ENCODE data around the gene MYO1D. TPM values are rescaled to one million over a fixed set of nuclear protein-coding genes. Genes with fewer than 3 reads are reported as not detected.
A peak's percentile ranks its signal among the peaks of the same experiment; 100 is the strongest.

The MYO1D gene
- total RNA-seq, 1 experiment from 2014 or later = 35.7 TPM

- CTCF ChIA-PET = interaction anchor here (1.9 kb wide), 1 partner anchor 23 kb away, joined by 16 read pairs; the partner anchor contains the start of gene MYO1D
- POLR2A ChIA-PET = no interaction called here
- no peak for ATAC-seq
Observed at GRCh38 chr17:32854207-32854606, 22.7 kb downstream of the MYO1D start.

DNA sequence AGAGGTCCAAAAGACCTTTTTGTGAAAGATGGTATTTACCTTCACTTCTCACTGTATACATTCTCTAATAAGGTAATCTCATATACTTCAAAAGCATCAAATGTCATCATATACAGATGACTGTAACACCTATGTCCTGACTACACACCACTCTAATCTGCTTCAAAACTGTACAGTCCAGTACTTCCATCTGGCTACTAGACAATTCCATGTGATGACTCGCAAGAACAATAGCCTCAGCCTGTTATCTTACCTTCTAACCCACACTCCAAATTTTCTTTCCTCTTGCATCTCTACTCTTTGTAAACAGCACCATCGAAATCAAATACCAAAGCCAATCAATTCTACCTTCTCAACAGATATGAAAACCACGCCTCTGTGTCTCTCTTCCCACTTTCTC lies 24.1 kb downstream of the MYO1D start:
- POLR2A ChIA-PET = no interaction called here
- TF ChIP-seq EZH2 (IDR thresholded peaks at IDR 0.05) = no peak
- TF ChIP-seq TCF7L2 (IDR thresholded peaks at IDR 0.05; ENCODE audit: borderline replicate concordance, extremely low read depth, insufficient read depth, insufficient read length) = no peak
- no peak for TF ChIP-seq JUND (IDR thresholded peaks at IDR 0.05)
- TF ChIP-seq CEBPB (IDR thresholded peaks at IDR 0.05; ENCODE audit: low read depth) = no peak
- no peak for TF ChIP-seq POLR2A (IDR thresholded peaks at IDR 0.05; ENCODE audit: borderline replicate concordance, extremely low read depth, insufficient read depth, insufficient read length)
- no peak for TF ChIP-seq ZBTB33 (IDR thresholded peaks at IDR 0.05; ENCODE audit: extremely low read depth, insufficient replicate concordance, low read length)
- TF ChIP-seq FOSL1 (IDR thresholded peaks at IDR 0.05; ENCODE audit: low read depth) = no peak
- TF ChIP-seq CBX3 (IDR thresholded peaks at IDR 0.05; ENCODE audit: low read depth) = no peak
- no peak for TF ChIP-seq SRF (IDR thresholded peaks at IDR 0.05; ENCODE audit: low read depth)
- BruUV-seq (replicated peaks) = no TSS peak
- RAD21 ChIA-PET (ENCODE audit: low non-redundant PET in 1 of 2, low total read pairs in 2 of 2, uncharacterized antibody in 2 of 2, unreplicated experiment in 2 of 2) = no interaction called here
- Histone ChIP-seq H3K4me1 (ENCODE audit: control insufficient read depth in 1 of 2, insufficient read depth in 2 of 2, low read length in 2 of 2) (peaks cover 14 to 25% of the 10 kb centered on the region in 2 experiments), H3K9me2 (ENCODE audit: insufficient read depth) (no peaks in the 10 kb centered on the region), H3K9me3 (ENCODE audit: control insufficient read depth in 1 of 2, insufficient read depth in 1 of 2, low read depth in 1 of 2, low read length in 2 of 2) (no peaks in the 10 kb centered on the region), H3K4me3 (replicated peaks in 1 of 2; ENCODE audit: low read depth in 1 of 2, low read length in 2 of 2) (no peak overlapping the region), H3K4me2 (ENCODE audit: low read length) (peak overlapping the region; percentile 8; the same call in 1 of the 2 replicates), H3K27ac (ENCODE audit: low read depth, low read length) (no peak overlapping the region), H4K20me1 (ENCODE audit: insufficient read depth) (no peaks in the 10 kb centered on the region), H3K79me2 (ENCODE audit: insufficient read depth, low read length) (no peaks in the 10 kb centered on the region), H2AFZ (ENCODE audit: low read depth, low read length, poor library complexity, severe bottlenecking) (no peak overlapping the region), H3K9ac (ENCODE audit: low read length) (no peak overlapping the region), H3K36me3 (ENCODE audit: control insufficient read depth in 1 of 2, insufficient read depth in 2 of 2, low read length in 2 of 2) (no peaks in the 10 kb centered on the region), H3K27me3 (ENCODE audit: insufficient read depth, low read length) (no peaks in the 10 kb centered on the region)
- CTCF ChIA-PET = no interaction called here
- DNase-seq (ENCODE audit: low read depth, low spot score) = no peak
- no peak for ATAC-seq
- intact Hi-C loops (cut with micrococcal nuclease) = no loop called here

More at GRCh38 chr17:32854207-32854606, 22.7 kb downstream of the MYO1D start:
- Histone ChIP-seq H4K20me1 (ENCODE audit: insufficient read depth) (no peaks in the 10 kb centered on the region), H3K27me3 (ENCODE audit: insufficient read depth, low read length) (no peaks in the 10 kb centered on the region), H3K36me3 (ENCODE audit: control insufficient read depth in 1 of 2, insufficient read depth in 2 of 2, low read length in 2 of 2) (no peaks in the 10 kb centered on the region), H3K9me2 (ENCODE audit: insufficient read depth) (no peaks in the 10 kb centered on the region), H3K9ac (ENCODE audit: low read length) (no peak overlapping the region), H3K79me2 (ENCODE audit: insufficient read depth, low read length) (no peaks in the 10 kb centered on the region), H3K4me3 (replicated peaks in 1 of 2; ENCODE audit: low read depth in 1 of 2, low read length in 2 of 2) (no peak overlapping the region), H3K27ac (ENCODE audit: low read depth, low read length) (peak overlapping the region; percentile 22; the same call in 1 of the 2 replicates), H3K4me2 (ENCODE audit: low read length) (peak overlapping the region; percentile 50), H3K9me3 (ENCODE audit: control insufficient read depth in 1 of 2, insufficient read depth in 1 of 2, low read depth in 1 of 2, low read length in 2 of 2) (no peaks in the 10 kb centered on the region), H3K4me1 (ENCODE audit: control insufficient read depth in 1 of 2, insufficient read depth in 2 of 2, low read length in 2 of 2) (peaks cover 14 to 25% of the 10 kb centered on the region in 2 experiments), H2AFZ (ENCODE audit: low read depth, low read length, poor library complexity, severe bottlenecking) (no peak overlapping the region)
- intact Hi-C loops (cut with micrococcal nuclease) = no loop called here
- TF ChIP-seq TCF7L2 (IDR thresholded peaks at IDR 0.05; ENCODE audit: borderline replicate concordance, extremely low read depth, insufficient read depth, insufficient read length) = no peak
- TF ChIP-seq FOSL1 (IDR thresholded peaks at IDR 0.05; ENCODE audit: low read depth) = peak; percentile 45; the same call in 1 of the 2 replicates
- peak; percentile 38; the same call in 1 of the 2 replicates for TF ChIP-seq JUND (IDR thresholded peaks at IDR 0.05)
- RAD21 ChIA-PET (ENCODE audit: low non-redundant PET in 1 of 2, low total read pairs in 2 of 2, uncharacterized antibody in 2 of 2, unreplicated experiment in 2 of 2) = no interaction called here
- peak; percentile 3 for DNase-seq (ENCODE audit: low read depth, low spot score)
- no TSS peak for BruUV-seq (replicated peaks)

Data from HCT116 (cell line).